GM23338 (cell line): Measurements from ENCODE around the gene DBET. TPM values are rescaled to one million over a fixed set of nuclear protein-coding genes. Genes with fewer than 3 reads are reported as not detected.
A peak's percentile ranks its signal among the peaks of the same experiment; 100 is the strongest.

Experiments
- ATAC-seq: fragments of 200-7000 bp; cut with Tn5 transposase; 3 replicates; pipeline ENCODE4 v1.9.1; 2020
- DNase-seq: peaks from one replicate; pipeline ENCODE4 v3.0.0-alpha.2; 2015; ENCODE audit warnings: low spot score
- H2AFZ ChIP-seq: fragments of 200-600 bp; sonication (generic); 2 replicates; pipeline ENCODE4 v1.8.0; 2016; ENCODE audit warnings: antibody characterized with exemption, mild to moderate bottlenecking, moderate library complexity
- H3F3A ChIP-seq: fragments of 200-600 bp; sonication (generic); replicated peaks from 2 replicates; pipeline ENCODE4 v1.8.0; 2017; ENCODE audit warnings: antibody characterized with exemption, mixed run types, low read depth
- H3K27ac ChIP-seq: fragments of 200-600 bp; sonication (generic); 2 replicates; pipeline ENCODE4 v1.6.1; 2016; ENCODE audit warnings: low read depth
- H3K27me3 ChIP-seq: fragments of 200-600 bp; sonication (generic); 2 replicates; pipeline ENCODE4 v1.8.0; 2016; ENCODE audit warnings: mild to moderate bottlenecking, mixed run types, moderate library complexity; ENCODE audit not compliant: insufficient read depth
- H3K36me3 ChIP-seq: fragments of 200-600 bp; sonication (generic); 2 replicates; pipeline ENCODE4 v1.8.0; 2016; ENCODE audit warnings: mild to moderate bottlenecking; ENCODE audit not compliant: insufficient read depth
- H3K4me1 ChIP-seq: fragments of 200-600 bp; sonication (generic); 2 replicates; pipeline ENCODE4 v1.8.0; 2016; ENCODE audit warnings: mild to moderate bottlenecking, moderate library complexity; ENCODE audit not compliant: insufficient read depth
- H3K4me2 ChIP-seq: fragments of 200-600 bp; sonication (generic); 2 replicates; pipeline ENCODE4 v1.7.1; 2017; ENCODE audit warnings: mixed run types
- H3K4me3 ChIP-seq: fragments of 200-600 bp; sonication (generic); 2 replicates; pipeline ENCODE4 v1.6.1; 2016; ENCODE audit warnings: mixed run types
- H3K79me2 ChIP-seq: fragments of 200-600 bp; sonication (generic); replicated peaks from 2 replicates; pipeline ENCODE4 v1.8.0; 2017; ENCODE audit warnings: mild to moderate bottlenecking; ENCODE audit not compliant: insufficient read depth
- H3K9me2 ChIP-seq: fragments of 200-600 bp; sonication (generic); 2 replicates; pipeline ENCODE4 v1.8.0; 2017; ENCODE audit not compliant: insufficient read depth
- H4K20me1 ChIP-seq: fragments of 200-600 bp; sonication (generic); replicated peaks from 2 replicates; pipeline ENCODE4 v1.8.0; 2017; ENCODE audit warnings: mild to moderate bottlenecking; ENCODE audit not compliant: insufficient read depth
- H3K27ac Mint-ChIP-seq: 2 replicates; pipeline ENCODE4 v1.8.0; 2020; ENCODE audit warnings: inconsistent platforms, mild to moderate bottlenecking, moderate library complexity, mixed read lengths
- H3K27me3 Mint-ChIP-seq: 3 replicates; pipeline ENCODE4 v1.8.0; 2022; ENCODE audit warnings: low read depth, mild to moderate bottlenecking, moderate library complexity, mixed read lengths, inconsistent platforms; ENCODE audit not compliant: insufficient read depth, poor library complexity
- H3K36me3 Mint-ChIP-seq: 3 replicates; pipeline ENCODE4 v1.8.0; 2021; ENCODE audit warnings: low read depth, mild to moderate bottlenecking, inconsistent platforms, moderate library complexity, mixed read lengths
- H3K4me1 Mint-ChIP-seq: 3 replicates; pipeline ENCODE4 v1.8.0; 2020; ENCODE audit warnings: mild to moderate bottlenecking, inconsistent platforms, mixed read lengths
- H3K4me3 Mint-ChIP-seq: 3 replicates; pipeline ENCODE4 v1.8.0; 2021; ENCODE audit warnings: moderate library complexity, mild to moderate bottlenecking, inconsistent platforms, mixed read lengths
- H3K9me3 Mint-ChIP-seq: 3 replicates; pipeline ENCODE4 v1.8.0; 2020; ENCODE audit warnings: moderate library complexity, mild to moderate bottlenecking, inconsistent platforms, mixed read lengths
- EZH2 ChIP-seq: fragments of 200-600 bp; sonication (generic); IDR thresholded peaks from one replicate; pipeline ENCODE4 v1.8.0; 2017; ENCODE audit warnings: antibody characterized with exemption, mild to moderate bottlenecking, low read depth; ENCODE audit not compliant: unreplicated experiment
- EZH2phosphoT487 ChIP-seq: fragments of 200-600 bp; sonication (generic); IDR thresholded peaks from one replicate; pipeline ENCODE4 v1.8.1; 2018; ENCODE audit warnings: antibody characterized with exemption; ENCODE audit not compliant: unreplicated experiment
- STAT1 ChIP-seq: IDR thresholded peaks from one replicate; pipeline ENCODE4 v1.6.1; 2016; ENCODE audit warnings: antibody characterized with exemption; ENCODE audit not compliant: unreplicated experiment
- polyA plus RNA-seq: library from polyadenylated mRNA; unstranded; fragments of >200 nt; fragmentation: Nextera tagmentation; extraction: Ambion mirVana; gene quantifications from 2 replicates; pipeline ENCODE4 v1.2.1, GENCODE V29; 2016
- total RNA-seq: library from RNA; depleted of rRNA; stranded (reverse); fragments of >200 nt; shearing (Covaris generic); gene quantifications from 2 replicates; pipeline ENCODE4 v1.2.3, GENCODE V29; 2014
- TF ChIP-seq, protein P1 (sequence below): fragments of 250-450 bp; sonication (Bioruptor Pico); IDR thresholded peaks from 2 replicates; pipeline ENCODE4 v1.5.0; 2020; ENCODE audit warnings: mild to moderate bottlenecking, moderate library complexity

DBET gene
- total and polyA plus RNA-seq, 2 experiments from 2014 or later: 0.08 TPM; not detected in 1

DNA sequence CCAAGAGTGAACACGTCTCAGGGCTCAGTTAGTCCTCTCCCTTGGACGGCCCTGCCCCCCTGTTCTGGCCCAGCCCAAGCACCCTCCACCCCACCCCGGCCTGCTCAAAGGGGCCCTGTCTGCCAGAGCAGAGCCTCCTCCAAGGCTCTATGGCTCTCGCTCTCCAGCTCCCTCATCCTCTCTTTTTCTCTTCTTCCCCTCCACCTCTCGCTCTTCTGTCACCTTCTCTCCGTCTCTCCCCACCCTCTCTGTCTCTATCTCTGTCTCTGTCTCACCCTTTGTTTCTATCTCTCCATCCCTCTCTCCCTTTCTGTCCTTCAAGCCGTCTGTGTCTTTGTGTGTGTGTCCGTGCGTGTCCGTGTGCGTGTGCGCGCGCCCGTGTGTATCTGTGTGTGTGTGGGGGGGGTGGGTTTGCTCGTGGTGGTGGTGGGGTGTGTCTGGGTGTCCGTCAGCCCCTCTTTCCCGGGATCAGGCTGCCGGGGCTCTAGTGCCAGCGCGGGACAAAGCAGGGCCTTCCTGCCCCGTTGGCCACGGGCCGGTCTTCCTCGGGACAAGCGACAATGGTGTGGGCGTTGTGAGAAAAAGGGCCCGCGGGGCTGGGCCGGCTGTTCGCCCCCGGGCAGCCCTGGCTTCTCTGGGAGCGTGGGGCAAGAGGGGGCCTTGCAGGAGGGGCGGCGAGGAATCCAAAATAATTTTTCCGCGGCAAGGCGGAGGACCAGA lies 45.9 kb upstream of the DBET start:
- Mint-ChIP-seq H3K36me3 (peaks cover 15% of the 10 kb centered on the region; the same call in 2 of the 3 replicates), H3K4me3 (peak overlapping the region; percentile 70), H3K27me3 (peaks cover 85% of the 10 kb centered on the region), H3K27ac (no peak overlapping the region), H3K9me3 (peaks cover 50% of the 10 kb centered on the region), H3K4me1 (peaks cover 44% of the 10 kb centered on the region)
- peaks cover 5% of the 10 kb centered on the region; the same call in 1 of the 2 replicates for H4K20me1 ChIP-seq
- H3K4me1 ChIP-seq: peaks cover 10% of the 10 kb centered on the region
- H3K36me3 ChIP-seq: no peaks in the 10 kb centered on the region
- peak overlapping the region; percentile 54 for H3K4me3 ChIP-seq
- H3F3A ChIP-seq: 0 out of 2 replicates have a peak, but pooled peaks cover 2% of the 10 kb centered on the region
- H3K9me2 ChIP-seq: no peaks in the 10 kb centered on the region
- H3K79me2 ChIP-seq: no peaks in the 10 kb centered on the region
- TF ChIP-seq EZH2 (peak; percentile 96), STAT1 (no peak), EZH2phosphoT487 (no peak)
- TF ChIP-seq, protein P1, sequence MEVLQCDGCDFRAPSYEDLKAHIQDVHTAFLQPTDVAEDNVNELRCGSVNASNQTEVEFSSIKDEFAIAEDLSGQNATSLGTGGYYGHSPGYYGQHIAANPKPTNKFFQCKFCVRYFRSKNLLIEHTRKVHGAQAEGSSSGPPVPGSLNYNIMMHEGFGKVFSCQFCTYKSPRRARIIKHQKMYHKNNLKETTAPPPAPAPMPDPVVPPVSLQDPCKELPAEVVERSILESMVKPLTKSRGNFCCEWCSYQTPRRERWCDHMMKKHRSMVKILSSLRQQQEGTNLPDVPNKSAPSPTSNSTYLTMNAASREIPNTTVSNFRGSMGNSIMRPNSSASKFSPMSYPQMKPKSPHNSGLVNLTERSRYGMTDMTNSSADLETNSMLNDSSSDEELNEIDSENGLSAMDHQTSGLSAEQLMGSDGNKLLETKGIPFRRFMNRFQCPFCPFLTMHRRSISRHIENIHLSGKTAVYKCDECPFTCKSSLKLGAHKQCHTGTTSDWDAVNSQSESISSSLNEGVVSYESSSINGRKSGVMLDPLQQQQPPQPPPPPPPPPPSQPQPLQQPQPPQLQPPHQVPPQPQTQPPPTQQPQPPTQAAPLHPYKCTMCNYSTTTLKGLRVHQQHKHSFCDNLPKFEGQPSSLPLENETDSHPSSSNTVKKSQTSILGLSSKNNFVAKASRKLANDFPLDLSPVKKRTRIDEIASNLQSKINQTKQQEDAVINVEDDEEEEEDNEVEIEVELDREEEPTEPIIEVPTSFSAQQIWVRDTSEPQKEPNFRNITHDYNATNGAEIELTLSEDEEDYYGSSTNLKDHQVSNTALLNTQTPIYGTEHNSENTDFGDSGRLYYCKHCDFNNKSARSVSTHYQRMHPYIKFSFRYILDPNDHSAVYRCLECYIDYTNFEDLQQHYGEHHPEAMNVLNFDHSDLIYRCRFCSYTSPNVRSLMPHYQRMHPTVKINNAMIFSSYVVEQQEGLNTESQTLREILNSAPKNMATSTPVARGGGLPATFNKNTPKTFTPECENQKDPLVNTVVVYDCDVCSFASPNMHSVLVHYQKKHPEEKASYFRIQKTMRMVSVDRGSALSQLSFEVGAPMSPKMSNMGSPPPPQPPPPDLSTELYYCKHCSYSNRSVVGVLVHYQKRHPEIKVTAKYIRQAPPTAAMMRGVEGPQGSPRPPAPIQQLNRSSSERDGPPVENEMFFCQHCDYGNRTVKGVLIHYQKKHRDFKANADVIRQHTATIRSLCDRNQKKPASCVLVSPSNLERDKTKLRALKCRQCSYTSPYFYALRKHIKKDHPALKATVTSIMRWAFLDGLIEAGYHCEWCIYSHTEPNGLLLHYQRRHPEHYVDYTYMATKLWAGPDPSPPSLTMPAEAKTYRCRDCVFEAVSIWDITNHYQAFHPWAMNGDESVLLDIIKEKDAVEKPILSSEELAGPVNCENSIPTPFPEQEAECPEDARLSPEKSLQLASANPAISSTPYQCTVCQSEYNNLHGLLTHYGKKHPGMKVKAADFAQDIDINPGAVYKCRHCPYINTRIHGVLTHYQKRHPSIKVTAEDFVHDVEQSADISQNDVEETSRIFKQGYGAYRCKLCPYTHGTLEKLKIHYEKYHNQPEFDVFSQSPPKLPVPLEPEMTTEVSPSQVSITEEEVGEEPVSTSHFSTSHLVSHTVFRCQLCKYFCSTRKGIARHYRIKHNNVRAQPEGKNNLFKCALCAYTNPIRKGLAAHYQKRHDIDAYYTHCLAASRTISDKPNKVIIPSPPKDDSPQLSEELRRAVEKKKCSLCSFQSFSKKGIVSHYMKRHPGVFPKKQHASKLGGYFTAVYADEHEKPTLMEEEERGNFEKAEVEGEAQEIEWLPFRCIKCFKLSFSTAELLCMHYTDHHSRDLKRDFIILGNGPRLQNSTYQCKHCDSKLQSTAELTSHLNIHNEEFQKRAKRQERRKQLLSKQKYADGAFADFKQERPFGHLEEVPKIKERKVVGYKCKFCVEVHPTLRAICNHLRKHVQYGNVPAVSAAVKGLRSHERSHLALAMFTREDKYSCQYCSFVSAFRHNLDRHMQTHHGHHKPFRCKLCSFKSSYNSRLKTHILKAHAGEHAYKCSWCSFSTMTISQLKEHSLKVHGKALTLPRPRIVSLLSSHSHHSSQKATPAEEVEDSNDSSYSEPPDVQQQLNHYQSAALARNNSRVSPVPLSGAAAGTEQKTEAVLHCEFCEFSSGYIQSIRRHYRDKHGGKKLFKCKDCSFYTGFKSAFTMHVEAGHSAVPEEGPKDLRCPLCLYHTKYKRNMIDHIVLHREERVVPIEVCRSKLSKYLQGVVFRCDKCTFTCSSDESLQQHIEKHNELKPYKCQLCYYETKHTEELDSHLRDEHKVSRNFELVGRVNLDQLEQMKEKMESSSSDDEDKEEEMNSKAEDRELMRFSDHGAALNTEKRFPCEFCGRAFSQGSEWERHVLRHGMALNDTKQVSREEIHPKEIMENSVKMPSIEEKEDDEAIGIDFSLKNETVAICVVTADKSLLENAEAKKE (CRISPR knock-in tag): no peak
- peak overlapping the region; percentile 47; the same call in 1 of the 2 replicates for H2AFZ ChIP-seq
- peak; percentile 46 for DNase-seq
- peaks cover 90% of the 10 kb centered on the region for H3K27me3 ChIP-seq
- ATAC-seq: peak; percentile 10
- H3K4me2 ChIP-seq: peak overlapping the region; percentile 76
- H3K27ac ChIP-seq: no peak overlapping the region
